OCI-LY7 (cell line): ENCODE data around the gene TRRAP. TPM values are rescaled to one million over a fixed set of nuclear protein-coding genes. Genes with fewer than 3 reads are reported as not detected.

Experiments used
- BruUV-seq: library from RNA; stranded (reverse); fragments of 400-500 nt; replicated peaks from 2 replicates; lab custom pipeline; 2021; lab: Mats Ljungman, UMichigan
- CTCF ChIA-PET: fragments of 300-600 bp; sonication (Branson Sonifier 250); formaldehyde crosslinking; loops from one replicate; lab custom pipeline; 2022; ENCODE audit warnings: antibody characterized with exemption; ENCODE audit not compliant: unreplicated experiment; lab: Charles Lee
- POLR2A ChIA-PET: fragments of 300-600 bp; sonication (Branson Sonifier 250); formaldehyde crosslinking; loops from one replicate; lab custom pipeline; 2022; ENCODE audit warnings: antibody characterized with exemption; lab: Charles Lee
- DNase-seq: peaks from one replicate; pipeline ENCODE4 v3.0.0-alpha.2; 2015; ENCODE audit warnings: low spot score
- H2AFZ ChIP-seq: fragments of 200-600 bp; sonication (generic), shearing (Covaris generic); 2 replicates; pipeline ENCODE4 v1.6.1; 2014; ENCODE audit warnings: mild to moderate bottlenecking, antibody characterized with exemption, low read length, moderate library complexity
- H3K27ac ChIP-seq: fragments of 200-600 bp; sonication (generic); 2 replicates; pipeline ENCODE4 v1.5.1; 2014; ENCODE audit warnings: mixed run types, low read depth, mild to moderate bottlenecking, moderate library complexity, low read length, inconsistent platforms; ENCODE audit not compliant: poor library complexity, severe bottlenecking
- H3K36me3 ChIP-seq: fragments of 200-600 bp; sonication (generic); 2 replicates; pipeline ENCODE4 v1.6.1; 2014; ENCODE audit warnings: mild to moderate bottlenecking, antibody characterized with exemption, low read length, moderate library complexity, mixed read lengths; ENCODE audit not compliant: insufficient read depth
- H3K4me1 ChIP-seq: fragments of 200-600 bp; sonication (generic); 2 replicates; pipeline ENCODE4 v1.5.1; 2014; ENCODE audit warnings: mild to moderate bottlenecking, low read length; ENCODE audit not compliant: insufficient read depth, poor library complexity, severe bottlenecking
- H3K4me2 ChIP-seq: fragments of 200-600 bp; sonication (generic); 2 replicates; pipeline ENCODE4 v1.6.1; 2014; ENCODE audit warnings: mild to moderate bottlenecking, low read length
- H3K4me3 ChIP-seq: fragments of 200-600 bp; sonication (generic); 2 replicates; pipeline ENCODE4 v1.5.1; 2014; ENCODE audit warnings: mild to moderate bottlenecking, low read depth, low read length; ENCODE audit not compliant: poor library complexity, severe bottlenecking
- H3K79me2 ChIP-seq: fragments of 200-600 bp; sonication (generic); 2 replicates; pipeline ENCODE4 v1.6.1; 2016; ENCODE audit warnings: low read depth, mild to moderate bottlenecking, low read length, moderate library complexity, mixed read lengths; ENCODE audit not compliant: insufficient read depth
- H3K9me2 ChIP-seq: fragments of 200-600 bp; sonication (generic); 2 replicates; pipeline ENCODE4 v1.6.1; 2016; ENCODE audit warnings: mild to moderate bottlenecking, low read length, mixed read lengths; ENCODE audit not compliant: insufficient read depth
- H3K9me3 ChIP-seq: fragments of 200-600 bp; sonication (generic); 2 replicates; pipeline ENCODE4 v1.6.1; 2014; ENCODE audit warnings: mild to moderate bottlenecking, mixed run types, low read length, mixed read lengths
- H4K20me1 ChIP-seq: fragments of 200-600 bp; sonication (generic); 2 replicates; pipeline ENCODE4 v1.6.1; 2014; ENCODE audit warnings: mild to moderate bottlenecking, antibody characterized with exemption, low read length, moderate library complexity, mixed read lengths; ENCODE audit not compliant: insufficient read depth
- EZH2phosphoT487 ChIP-seq: fragments of 200-600 bp; sonication (generic); IDR thresholded peaks from 2 replicates; pipeline ENCODE4 v1.6.1; 2018; ENCODE audit warnings: low read depth, borderline replicate concordance, mild to moderate bottlenecking, mixed run types, antibody characterized with exemption, low read length, moderate library complexity, mixed read lengths
- intact Hi-C: fragments of 100-400 bp; cut with micrococcal nuclease; formaldehyde crosslinking; loops from one replicate; pipeline ENCODE4 v1.10.0; 2022; ENCODE audit not compliant: unreplicated experiment
- total RNA-seq, 2 experiments: library from RNA; depleted of rRNA in 1 of 2; stranded (reverse); fragments of >200 nt in 1 of 2; shearing (Covaris generic) in 1 of 2; gene quantifications; 2 replicates each; pipeline ENCODE4 v1.2.3, GENCODE V29; 2014 to 2022
- TF ChIP-seq, protein P1 (sequence below): fragments of 200-600 bp; sonication (generic); conservative IDR thresholded peaks from 2 replicates; pipeline ENCODE4 v1.5.1; 2014; ENCODE audit warnings: mild to moderate bottlenecking, antibody characterized with exemption, low read length, moderate library complexity, mixed read lengths

The TRRAP gene
- total RNA-seq, 2 experiments from 2014 or later: 50.4 to 86.1 TPM

DNA sequence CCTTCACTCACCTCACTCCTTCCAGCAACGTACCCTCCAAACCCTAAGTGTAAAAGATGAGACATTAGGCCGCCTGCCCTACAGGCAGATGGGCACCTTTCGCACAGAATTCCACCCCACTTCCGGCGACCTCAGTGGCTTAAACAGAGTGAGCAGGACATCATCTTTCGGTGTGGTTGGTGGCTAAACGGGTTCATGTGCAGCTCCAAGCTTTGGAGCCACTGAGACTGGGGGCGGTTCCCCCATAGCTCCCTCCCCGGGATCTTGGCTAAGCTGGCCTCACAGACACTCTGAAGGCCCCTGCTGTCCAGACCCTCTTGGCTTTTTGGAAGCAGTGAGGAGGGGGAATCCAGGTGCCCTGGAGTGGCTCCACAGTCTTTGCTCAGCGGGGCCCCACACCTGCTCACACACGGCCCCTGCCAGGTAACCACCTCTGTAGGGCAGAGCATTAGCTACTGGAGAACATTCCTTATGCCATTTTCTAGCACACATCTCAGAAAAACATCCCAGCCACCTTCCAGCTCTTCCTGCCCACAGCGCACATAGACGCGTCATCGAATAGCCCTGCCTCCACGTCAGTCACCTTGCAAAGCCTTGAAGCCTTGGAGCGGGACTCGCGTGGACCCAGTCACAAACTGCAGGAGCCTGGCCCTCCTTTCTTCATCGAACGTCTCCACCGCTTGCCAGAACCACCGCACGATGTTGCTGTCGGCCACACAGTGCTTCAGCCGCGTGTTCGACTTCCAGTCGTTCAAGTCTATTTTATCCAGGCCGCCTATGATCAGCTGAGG is 156.8 kb downstream of the TRRAP start:
- H3K4me2 ChIP-seq: no peak overlapping the region
- H3K79me2 ChIP-seq: no peaks in the 10 kb centered on the region
- peaks cover 12% of the 10 kb centered on the region for H3K4me1 ChIP-seq
- ChIA-PET CTCF (no interaction called here), POLR2A (no interaction called here)
- no peak overlapping the region for H3K4me3 ChIP-seq
- no TSS peak for BruUV-seq
- H3K9me2 ChIP-seq: no peaks in the 10 kb centered on the region
- intact Hi-C loops: no loop called here
- peaks cover 94% of the 10 kb centered on the region for H3K36me3 ChIP-seq
- H4K20me1 ChIP-seq: no peaks in the 10 kb centered on the region
- H2AFZ ChIP-seq: no peak overlapping the region
- DNase-seq: no peak
- H3K27ac ChIP-seq: no peak overlapping the region
- no peak for TF ChIP-seq EZH2phosphoT487
- TF ChIP-seq, protein P1, sequence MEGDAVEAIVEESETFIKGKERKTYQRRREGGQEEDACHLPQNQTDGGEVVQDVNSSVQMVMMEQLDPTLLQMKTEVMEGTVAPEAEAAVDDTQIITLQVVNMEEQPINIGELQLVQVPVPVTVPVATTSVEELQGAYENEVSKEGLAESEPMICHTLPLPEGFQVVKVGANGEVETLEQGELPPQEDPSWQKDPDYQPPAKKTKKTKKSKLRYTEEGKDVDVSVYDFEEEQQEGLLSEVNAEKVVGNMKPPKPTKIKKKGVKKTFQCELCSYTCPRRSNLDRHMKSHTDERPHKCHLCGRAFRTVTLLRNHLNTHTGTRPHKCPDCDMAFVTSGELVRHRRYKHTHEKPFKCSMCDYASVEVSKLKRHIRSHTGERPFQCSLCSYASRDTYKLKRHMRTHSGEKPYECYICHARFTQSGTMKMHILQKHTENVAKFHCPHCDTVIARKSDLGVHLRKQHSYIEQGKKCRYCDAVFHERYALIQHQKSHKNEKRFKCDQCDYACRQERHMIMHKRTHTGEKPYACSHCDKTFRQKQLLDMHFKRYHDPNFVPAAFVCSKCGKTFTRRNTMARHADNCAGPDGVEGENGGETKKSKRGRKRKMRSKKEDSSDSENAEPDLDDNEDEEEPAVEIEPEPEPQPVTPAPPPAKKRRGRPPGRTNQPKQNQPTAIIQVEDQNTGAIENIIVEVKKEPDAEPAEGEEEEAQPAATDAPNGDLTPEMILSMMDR: no peak
- H3K9me3 ChIP-seq: no peaks in the 10 kb centered on the region

DNA sequence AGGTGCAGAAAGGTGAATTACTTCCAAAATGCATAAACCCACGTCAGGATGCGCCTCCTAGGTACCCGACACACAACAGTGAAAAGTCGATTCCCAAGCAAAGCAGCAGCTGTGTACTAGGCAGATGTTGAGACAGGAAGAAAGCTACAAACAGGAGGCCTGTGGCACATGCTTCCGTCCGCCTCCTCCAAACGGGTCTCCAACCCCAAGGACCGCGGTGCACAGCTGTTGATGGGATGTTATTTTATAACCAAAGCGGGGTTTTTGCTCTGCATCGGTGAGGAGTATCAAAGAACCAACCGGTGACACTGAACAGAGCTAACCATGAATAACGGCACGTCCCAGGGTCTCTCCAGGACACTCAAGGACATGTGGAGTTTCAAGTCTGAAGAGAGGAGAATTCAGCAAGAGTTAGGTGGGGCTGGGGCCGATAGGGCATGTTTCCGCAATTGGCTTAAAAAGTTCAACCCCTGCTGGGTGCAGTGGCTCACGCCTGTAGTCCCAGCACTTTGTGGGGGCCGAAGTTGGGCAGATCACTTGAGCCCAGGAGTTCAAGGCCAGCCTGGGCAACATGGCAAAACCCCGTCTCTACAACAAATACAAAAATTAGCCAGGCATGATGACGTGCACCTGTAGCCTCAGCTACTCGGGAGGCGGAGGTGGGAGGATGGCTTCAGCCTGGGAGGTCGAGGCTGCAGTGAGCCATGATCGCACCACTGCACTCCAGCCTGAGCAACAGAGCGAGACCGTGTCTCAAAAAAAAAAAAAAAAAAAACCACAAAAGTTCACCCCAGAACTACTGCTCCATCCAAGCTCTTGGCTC is 157.6 kb downstream of the TRRAP start:
- Histone ChIP-seq H3K79me2 (no peaks in the 10 kb centered on the region), H3K27ac (no peak overlapping the region), H4K20me1 (no peaks in the 10 kb centered on the region), H3K4me3 (no peak overlapping the region), H3K9me2 (no peaks in the 10 kb centered on the region), H3K4me1 (peaks cover 12% of the 10 kb centered on the region), H2AFZ (no peak overlapping the region), H3K36me3 (peaks cover 94% of the 10 kb centered on the region), H3K9me3 (no peaks in the 10 kb centered on the region), H3K4me2 (peak overlapping the region; percentile 11; the same call in 1 of the 2 replicates)
- ChIA-PET CTCF (interaction anchor here (1.2 kb wide), 1 partner anchor 273 kb away, joined by 3 read pairs; no protein-coding TSS in a partner anchor), POLR2A (interaction anchor here (0.6 to 1.5 kb wide), 3 partner anchors 10 to 1917 kb away, joined by 4 to 6 read pairs (median 4); no protein-coding TSS in a partner anchor)
- peak; percentile 11 for DNase-seq
- no TSS peak for BruUV-seq
- TF ChIP-seq, protein P1: no peak
- TF ChIP-seq EZH2phosphoT487: no peak
- intact Hi-C loops: no loop called here
